ENCODE results near the gene PRICKLE2. TPM values are rescaled to one million over a fixed set of nuclear protein-coding genes. Genes with fewer than 3 reads are reported as not detected.
"Not testable (repeated sequence)": the region's sequence is repeated elsewhere in the genome, so short reads cannot be mapped to it uniquely, and the experiment has no call there.

The PRICKLE2 gene
- total RNA-seq, 2 experiments from 2014 or later = not detected

DNA sequence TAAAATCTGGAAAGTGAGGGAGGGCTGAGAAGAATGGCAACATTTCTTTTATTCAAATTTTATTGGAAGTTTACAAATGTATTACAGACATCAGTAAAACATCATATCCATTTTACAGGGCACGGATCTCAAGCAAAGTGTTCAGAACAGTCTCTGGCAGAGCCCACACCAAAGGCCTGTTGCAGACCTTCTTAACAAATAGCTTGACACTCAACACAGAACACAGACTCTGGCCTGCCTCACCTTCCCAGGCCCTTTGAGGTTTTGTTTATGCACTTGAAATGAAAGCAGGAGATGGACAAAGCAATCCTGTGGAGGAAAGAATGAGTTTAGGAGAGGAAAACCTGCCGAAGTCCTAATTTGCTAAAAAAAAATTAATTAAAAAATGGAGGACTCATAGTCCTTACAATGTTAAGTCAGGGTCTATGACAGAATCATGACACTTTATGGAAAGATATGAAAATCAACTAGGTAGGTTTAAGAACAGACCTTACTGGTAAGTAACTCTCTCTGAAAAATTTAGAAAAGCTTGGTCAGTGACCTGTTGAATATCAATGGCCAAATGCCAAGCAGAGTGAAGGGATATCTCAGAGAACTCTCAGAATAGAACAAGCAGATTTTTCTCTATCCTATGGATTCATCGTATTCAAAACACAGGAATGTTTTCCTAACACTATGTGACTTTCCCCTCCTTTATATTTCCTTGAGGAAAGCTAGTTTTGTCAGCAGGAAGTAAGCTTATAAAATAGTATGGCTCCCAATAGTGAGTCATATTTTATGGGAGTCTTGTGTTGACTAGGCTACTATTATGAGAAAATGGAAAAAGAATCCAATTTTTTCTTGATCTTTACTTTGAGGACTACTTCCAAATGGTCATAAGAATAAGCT lies 131.2 kb downstream of the PRICKLE2 start:
- H3K4me3 Mint-ChIP-seq = no peak overlapping the region
- intact Hi-C loops (cut with DNase I, micrococcal nuclease) = no loop called here
- H3K36me3 Mint-ChIP-seq (ENCODE audit: low read depth) = no peaks in the 10 kb centered on the region
- ATAC-seq (no peak), DNase-seq (no peak)
- ChIA-PET POLR2A (interaction anchor here (0.6 kb wide), 1 partner anchor 303 kb away, joined by 3 read pairs; no protein-coding TSS in a partner anchor), CTCF (no interaction called here)
- H3K9me3 Mint-ChIP-seq (ENCODE audit: low read depth) = no peaks in the 10 kb centered on the region
- peaks cover 10% of the 10 kb centered on the region for H3K27me3 Mint-ChIP-seq
- no peak overlapping the region for H3K27ac Mint-ChIP-seq
- no peaks in the 10 kb centered on the region for H3K4me1 Mint-ChIP-seq

DNA sequence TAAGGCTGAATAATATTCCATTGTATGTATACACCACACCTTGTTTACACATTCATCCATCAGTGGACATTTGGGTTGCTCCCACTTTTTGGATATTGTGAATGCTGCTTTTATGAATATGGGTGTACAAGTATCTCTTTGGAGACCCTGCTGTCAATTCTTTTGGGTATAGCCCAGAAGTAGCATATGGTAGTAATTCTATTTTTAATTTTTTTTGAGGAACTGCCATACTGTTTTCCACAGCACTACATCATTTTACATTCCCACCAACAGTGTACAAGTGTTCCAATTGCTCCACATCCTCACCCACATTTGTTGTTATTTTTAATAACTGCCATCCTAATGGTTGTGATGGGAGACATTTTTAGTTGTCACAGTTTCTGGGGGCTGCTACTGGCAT lies 132.1 kb downstream of the PRICKLE2 start:
- Mint-ChIP-seq H3K27ac (no peak overlapping the region), H3K36me3 (ENCODE audit: low read depth) (no peaks in the 10 kb centered on the region), H3K27me3 (peaks cover 4% of the 10 kb centered on the region), H3K9me3 (ENCODE audit: low read depth) (no peaks in the 10 kb centered on the region), H3K4me1 (no peaks in the 10 kb centered on the region), H3K4me3 (no peak overlapping the region)
- POLR2A ChIA-PET = no interaction called here
- DNase-seq = no peak
- intact Hi-C loops (cut with DNase I, micrococcal nuclease) = no loop called here
- CTCF ChIA-PET = no interaction called here
- ATAC-seq = no peak

DNA sequence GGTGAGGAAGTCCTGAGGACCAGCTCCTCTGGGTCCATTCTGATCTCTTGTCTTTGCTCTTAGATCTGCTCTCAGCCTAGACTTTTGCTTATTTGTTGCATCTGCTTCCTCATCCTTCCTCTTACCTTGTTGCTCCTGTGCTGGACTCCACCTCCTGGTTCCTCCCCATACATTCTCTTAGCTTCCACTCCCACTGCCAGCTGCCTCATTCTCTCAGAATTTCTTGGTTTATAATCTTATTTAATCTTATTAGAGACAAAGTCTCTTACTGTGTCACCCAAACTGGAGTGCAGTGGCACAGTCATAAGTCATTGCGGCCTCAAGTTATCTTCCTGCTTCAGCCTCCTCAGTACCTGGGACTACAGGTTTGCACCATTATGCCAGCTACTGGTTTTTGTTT lies 133.8 kb downstream of the PRICKLE2 start:
- Mint-ChIP-seq H3K27ac (no peak overlapping the region), H3K9me3 (ENCODE audit: low read depth) (no peaks in the 10 kb centered on the region), H3K36me3 (ENCODE audit: low read depth) (no peaks in the 10 kb centered on the region), H3K4me1 (no peaks in the 10 kb centered on the region), H3K4me3 (no peak overlapping the region), H3K27me3 (peaks cover 6% of the 10 kb centered on the region)
- ChIA-PET CTCF (no interaction called here), POLR2A (no interaction called here)
- DNase-seq (no peak), ATAC-seq (no peak)
- intact Hi-C loops (cut with DNase I, micrococcal nuclease) = no loop called here

DNA sequence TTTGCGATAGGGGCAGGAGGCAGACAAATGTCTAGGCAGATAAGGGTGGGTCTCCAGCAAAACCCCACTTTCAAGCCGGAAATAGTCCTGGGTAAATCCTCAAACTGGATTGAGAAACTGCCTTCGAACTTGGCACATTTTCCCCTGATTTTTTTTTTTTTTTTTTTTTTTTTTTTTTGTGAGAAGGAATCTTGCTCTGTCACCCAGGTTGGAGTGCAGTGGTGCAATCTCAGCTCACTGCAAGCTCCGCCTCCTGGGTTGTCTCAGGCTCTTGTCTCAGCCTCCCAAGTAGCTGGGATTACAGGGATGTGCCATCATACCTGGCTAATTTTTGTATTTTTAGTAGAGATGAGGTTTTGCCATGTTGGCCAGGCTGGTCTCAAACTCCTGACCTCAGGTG lies 135.9 kb downstream of the PRICKLE2 start:
- CTCF ChIA-PET = interaction anchor here (1.0 kb wide), 1 partner anchor 9 kb away, joined by 3 read pairs; no protein-coding TSS in a partner anchor
- DNase-seq; ATAC-seq; H3K4me3 Mint-ChIP-seq; H3K36me3 Mint-ChIP-seq (ENCODE audit: low read depth); H3K9me3 Mint-ChIP-seq (ENCODE audit: low read depth); intact Hi-C loops (cut with DNase I, micrococcal nuclease); H3K27me3 Mint-ChIP-seq; H3K4me1 Mint-ChIP-seq; POLR2A ChIA-PET; H3K27ac Mint-ChIP-seq: not testable (repeated sequence)

DNA sequence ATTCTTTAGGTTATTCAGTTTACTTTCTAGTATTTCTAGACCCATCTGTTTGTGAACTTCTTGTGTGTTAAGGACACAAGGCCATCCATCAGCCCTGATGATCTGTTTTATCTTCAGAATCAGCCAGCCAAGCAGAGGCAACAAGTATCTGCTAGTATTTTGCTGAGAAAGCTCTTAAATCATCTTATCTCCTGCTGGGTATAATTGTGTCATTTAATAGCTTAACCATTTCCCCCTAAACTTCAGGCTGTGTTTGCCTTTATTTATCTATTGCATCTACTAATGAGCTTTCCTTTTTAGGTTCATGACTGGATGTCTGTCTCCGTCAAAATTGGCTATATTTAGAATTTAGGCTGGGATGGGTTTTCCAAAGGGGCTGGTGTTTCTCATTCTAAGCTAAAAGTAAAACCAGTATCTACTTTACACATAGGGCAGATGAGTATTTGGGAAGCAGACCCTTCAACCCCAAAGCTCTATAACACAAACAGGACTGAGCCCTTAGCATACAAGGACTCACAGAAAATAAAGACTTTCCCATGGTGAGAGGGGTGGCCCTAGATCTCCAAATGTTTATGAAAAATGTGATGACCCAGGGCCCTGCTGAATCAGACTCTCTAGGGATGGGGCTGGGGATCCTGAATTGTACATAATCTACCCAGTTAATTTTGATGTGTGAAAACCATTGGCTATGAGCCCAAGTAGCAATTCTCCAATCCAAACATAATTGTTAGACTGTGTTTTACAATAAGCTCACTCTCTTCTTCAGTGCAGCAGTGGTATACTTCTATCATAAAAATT lies 136.7 kb downstream of the PRICKLE2 start:
- no peaks in the 10 kb centered on the region for H3K4me1 Mint-ChIP-seq
- no peaks in the 10 kb centered on the region for H3K36me3 Mint-ChIP-seq (ENCODE audit: low read depth)
- DNase-seq (no peak), ATAC-seq (no peak)
- no peaks in the 10 kb centered on the region for H3K9me3 Mint-ChIP-seq (ENCODE audit: low read depth)
- CTCF ChIA-PET = interaction anchor here (1.0 to 1.2 kb wide), 2 partner anchors 8 to 10 kb away, joined by 3 read pairs; no protein-coding TSS in a partner anchor
- H3K27ac Mint-ChIP-seq = no peak overlapping the region
- H3K4me3 Mint-ChIP-seq = no peak overlapping the region
- intact Hi-C loops (cut with DNase I, micrococcal nuclease) = no loop called here
- POLR2A ChIA-PET = no interaction called here
- H3K27me3 Mint-ChIP-seq = peaks cover 8% of the 10 kb centered on the region

DNA sequence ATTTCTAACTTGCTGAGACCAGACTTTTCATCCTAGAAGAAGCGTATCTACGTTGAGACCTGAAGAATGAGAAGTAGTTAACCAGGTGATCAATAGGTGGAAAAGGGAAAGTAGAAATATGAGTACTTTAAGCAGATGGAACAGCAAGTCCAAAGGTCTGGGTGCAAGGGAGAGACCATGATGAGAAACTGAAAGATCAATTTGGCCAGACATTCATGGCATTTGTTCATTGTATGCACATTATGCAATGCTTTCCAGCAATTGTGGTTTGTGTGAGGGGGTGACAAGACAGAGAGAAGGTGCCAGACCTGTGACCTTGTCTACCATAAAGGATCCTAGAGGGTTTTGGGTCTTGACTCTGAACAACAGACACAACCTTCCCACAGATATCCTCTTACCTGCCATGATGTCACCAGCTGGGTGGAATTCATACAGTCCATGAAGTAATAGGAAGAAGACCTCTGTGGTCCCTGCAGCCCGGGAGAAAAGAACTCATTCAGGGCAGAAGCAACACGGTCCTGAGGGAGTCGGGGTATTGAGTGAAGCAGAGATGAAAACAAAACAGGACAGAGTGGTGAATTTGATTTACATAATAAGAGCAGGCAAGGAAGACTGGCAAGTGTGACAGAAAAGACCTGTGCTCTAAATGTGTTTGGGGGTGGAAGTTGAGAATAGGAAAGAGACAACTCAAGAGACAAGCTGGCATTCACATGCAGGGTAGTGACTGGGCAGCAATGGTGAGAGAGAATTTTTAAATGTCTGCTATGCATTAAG lies 138.6 kb downstream of the PRICKLE2 start:
- H3K4me3 Mint-ChIP-seq = no peak overlapping the region
- no peaks in the 10 kb centered on the region for H3K36me3 Mint-ChIP-seq (ENCODE audit: low read depth)
- H3K9me3 Mint-ChIP-seq (ENCODE audit: low read depth) = no peaks in the 10 kb centered on the region
- POLR2A ChIA-PET = no interaction called here
- H3K27ac Mint-ChIP-seq = no peak overlapping the region
- DNase-seq = no peak
- CTCF ChIA-PET = no interaction called here
- no peak for ATAC-seq
- H3K4me1 Mint-ChIP-seq = no peaks in the 10 kb centered on the region
- intact Hi-C loops (cut with DNase I, micrococcal nuclease) = no loop called here
- H3K27me3 Mint-ChIP-seq = peaks cover 11% of the 10 kb centered on the region

DNA sequence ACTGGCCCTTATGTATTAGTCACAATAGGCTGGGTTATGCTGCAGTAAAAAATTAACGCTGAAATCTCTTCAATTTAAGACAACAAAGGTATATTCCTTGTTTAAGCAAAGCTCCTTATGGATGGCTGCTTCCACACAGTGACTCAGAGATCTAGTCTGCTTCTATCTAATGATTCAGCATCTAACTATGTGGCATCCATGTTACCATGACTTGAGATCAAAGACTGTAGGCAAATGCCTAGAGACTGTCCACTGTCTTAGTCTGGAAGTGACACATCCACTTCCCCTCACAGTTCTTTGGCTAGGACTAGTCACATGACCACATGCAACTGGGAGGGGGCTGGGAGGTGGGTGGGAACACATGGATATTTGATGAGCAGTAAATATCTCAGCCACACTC lies 140.6 kb downstream of the PRICKLE2 start:
- DNase-seq = no peak
- Mint-ChIP-seq H3K9me3 (ENCODE audit: low read depth) (no peaks in the 10 kb centered on the region), H3K36me3 (ENCODE audit: low read depth) (no peaks in the 10 kb centered on the region), H3K27ac (no peak overlapping the region), H3K4me3 (no peak overlapping the region), H3K4me1 (peaks cover 4% of the 10 kb centered on the region), H3K27me3 (peaks cover 13% of the 10 kb centered on the region)
- ChIA-PET POLR2A (no interaction called here), CTCF (interaction anchor here (0.7 kb wide), 1 partner anchor 42 kb away, joined by 3 read pairs; no protein-coding TSS in a partner anchor)
- no peak for ATAC-seq
- intact Hi-C loops (cut with DNase I, micrococcal nuclease) = no loop called here

DNA sequence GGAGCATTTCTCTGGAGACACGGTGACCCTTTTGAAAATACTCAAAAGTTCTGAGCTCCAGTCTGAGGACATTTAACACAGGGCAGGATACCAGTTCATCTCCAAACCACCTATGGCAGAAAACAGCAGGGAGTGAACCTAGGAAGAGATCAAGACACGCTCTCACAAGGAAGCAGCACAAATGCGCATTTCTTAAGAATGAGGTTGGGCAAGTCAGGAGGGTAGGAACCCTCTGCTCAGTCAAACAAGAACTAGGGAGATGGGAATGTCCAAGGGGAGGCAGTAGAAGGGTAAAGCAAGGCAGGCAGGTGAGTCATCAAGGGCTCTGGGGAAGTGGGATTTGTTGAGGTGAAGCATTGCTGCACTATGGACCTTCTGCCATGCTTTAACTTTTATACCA lies 141.7 kb downstream of the PRICKLE2 start:
- Mint-ChIP-seq H3K4me1 (peaks cover 4% of the 10 kb centered on the region), H3K36me3 (ENCODE audit: low read depth) (no peaks in the 10 kb centered on the region), H3K9me3 (ENCODE audit: low read depth) (no peaks in the 10 kb centered on the region), H3K27ac (no peak overlapping the region), H3K27me3 (peaks cover 19% of the 10 kb centered on the region), H3K4me3 (no peak overlapping the region)
- ChIA-PET CTCF (no interaction called here), POLR2A (no interaction called here)
- no peak for DNase-seq
- intact Hi-C loops (cut with DNase I, micrococcal nuclease) = no loop called here
- no peak for ATAC-seq

DNA sequence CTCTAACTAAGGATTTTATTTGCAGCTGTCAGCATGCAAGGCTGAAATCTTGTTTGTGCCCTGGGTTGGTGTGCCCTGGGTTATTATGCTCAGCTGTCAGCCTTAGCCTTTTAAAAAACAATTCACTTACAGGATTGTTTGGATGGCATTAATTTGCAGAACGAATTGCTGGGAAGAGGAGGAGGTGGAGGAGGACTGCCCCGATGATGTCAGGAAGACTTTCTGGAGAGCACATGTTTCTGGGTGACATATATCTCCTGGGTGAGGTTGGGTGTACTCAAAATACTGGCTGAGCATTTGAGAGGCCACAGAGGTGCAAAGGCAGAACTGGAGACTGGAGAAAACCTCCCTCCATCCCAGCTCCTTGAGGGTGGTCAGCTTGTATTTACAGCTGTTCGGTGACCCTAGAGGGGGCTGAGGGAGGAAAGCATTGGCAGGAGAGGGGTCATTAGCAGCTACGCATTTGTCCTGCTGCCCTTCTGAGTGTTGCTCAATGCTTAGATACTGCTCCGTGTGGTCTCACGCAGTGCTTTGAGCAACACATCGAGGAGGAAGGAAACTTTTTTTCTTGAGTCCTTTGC lies 142.2 kb downstream of the PRICKLE2 start:
- Mint-ChIP-seq H3K27me3 (peaks cover 24% of the 10 kb centered on the region), H3K36me3 (ENCODE audit: low read depth) (no peaks in the 10 kb centered on the region), H3K4me3 (no peak overlapping the region), H3K9me3 (ENCODE audit: low read depth) (no peaks in the 10 kb centered on the region), H3K27ac (no peak overlapping the region), H3K4me1 (peaks cover 4% of the 10 kb centered on the region)
- ATAC-seq (no peak), DNase-seq (no peak)
- intact Hi-C loops (cut with DNase I, micrococcal nuclease) = no loop called here
- POLR2A ChIA-PET = no interaction called here
- CTCF ChIA-PET = no interaction called here

DNA sequence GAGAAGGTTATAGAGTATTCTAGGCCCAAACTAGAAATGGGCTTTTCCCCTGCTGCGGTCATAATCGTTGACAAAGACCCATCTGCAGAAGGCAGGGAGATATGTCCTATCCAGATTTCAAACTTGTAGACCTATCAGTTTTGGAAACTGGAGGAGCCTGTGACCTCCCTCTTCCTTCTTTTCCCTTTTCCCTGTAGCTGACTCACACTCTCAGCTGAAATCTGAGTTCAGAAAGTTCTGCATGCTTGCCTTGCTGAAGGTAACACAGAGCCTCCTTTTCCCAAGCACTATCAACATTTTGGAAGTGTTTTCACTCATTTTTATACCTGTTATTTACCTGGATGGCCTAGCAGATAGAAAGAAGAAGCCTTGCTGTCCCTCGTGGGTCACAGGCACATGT lies 142.9 kb downstream of the PRICKLE2 start:
- intact Hi-C loops (cut with DNase I, micrococcal nuclease) = no loop called here
- no peak for DNase-seq
- CTCF ChIA-PET = no interaction called here
- no peak for ATAC-seq
- Mint-ChIP-seq H3K9me3 (ENCODE audit: low read depth) (no peaks in the 10 kb centered on the region), H3K4me1 (peaks cover 4% of the 10 kb centered on the region), H3K27ac (no peak overlapping the region), H3K4me3 (no peak overlapping the region), H3K27me3 (peaks cover 24% of the 10 kb centered on the region), H3K36me3 (ENCODE audit: low read depth) (no peaks in the 10 kb centered on the region)
- POLR2A ChIA-PET = no interaction called here

DNA sequence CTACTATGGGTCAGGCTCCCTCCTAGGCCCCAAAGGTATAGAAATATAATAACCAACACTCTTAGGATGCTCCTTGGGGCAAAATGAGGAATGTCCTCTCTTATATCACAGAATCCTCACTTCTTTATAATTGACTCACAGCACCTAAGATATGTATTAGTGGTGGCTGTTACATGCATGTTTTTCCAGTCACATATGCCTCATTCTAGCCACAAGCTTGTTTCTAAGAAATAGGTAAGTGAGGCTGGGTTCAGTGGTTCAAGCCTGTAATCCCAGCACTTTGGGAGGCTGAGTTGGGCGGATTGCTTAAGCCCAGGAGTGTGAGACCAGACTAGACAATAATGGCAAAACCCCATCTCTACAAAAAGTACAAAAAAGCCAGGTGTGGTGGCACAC lies 144.0 kb downstream of the PRICKLE2 start:
- POLR2A ChIA-PET = no interaction called here
- H3K27ac Mint-ChIP-seq = no peak overlapping the region
- no peaks in the 10 kb centered on the region for H3K36me3 Mint-ChIP-seq (ENCODE audit: low read depth)
- H3K4me3 Mint-ChIP-seq = no peak overlapping the region
- intact Hi-C loops (cut with DNase I, micrococcal nuclease) = loop anchor here in 1 of 2 experiments (1.0 kb wide), 1 partner anchor 32 kb away; no protein-coding TSS in a partner anchor
- CTCF ChIA-PET = interaction anchor here (0.9 kb wide), 1 partner anchor 11 kb away, joined by 3 read pairs; no protein-coding TSS in a partner anchor
- H3K9me3 Mint-ChIP-seq (ENCODE audit: low read depth) = no peaks in the 10 kb centered on the region
- DNase-seq (peak; percentile 6), ATAC-seq (peak; percentile 58)
- peaks cover 20% of the 10 kb centered on the region for H3K27me3 Mint-ChIP-seq
- H3K4me1 Mint-ChIP-seq = peaks cover 4% of the 10 kb centered on the region
